Skeletal muscle satellite cell (primary cell): Measurements from ENCODE around the gene SLC29A1.
A peak's percentile ranks its signal among the peaks of the same experiment; 100 is the strongest.
"Not testable (repeated sequence)": the region's sequence is repeated elsewhere in the genome, so short reads cannot be mapped to it uniquely, and the experiment has no call there.

Experiments used
- H3K27me3 ChIP-seq: 2 replicates; pipeline ENCODE4 v1.7.0; 2013; ENCODE audit warnings: low read length; ENCODE audit not compliant: control insufficient read depth, insufficient read depth
- H3K36me3 ChIP-seq: 2 replicates; pipeline ENCODE4 v1.7.0; 2013; ENCODE audit warnings: mild to moderate bottlenecking, control low read depth, low read length; ENCODE audit not compliant: insufficient read depth
- H3K4me1 ChIP-seq: 2 replicates; pipeline ENCODE4 v1.7.0; 2013; ENCODE audit warnings: low read length; ENCODE audit not compliant: control insufficient read depth, insufficient read depth
- H3K4me2 ChIP-seq: 2 replicates; pipeline ENCODE4 v1.7.0; 2013; ENCODE audit warnings: mild to moderate bottlenecking, low read length
- H3K4me3 ChIP-seq: 2 replicates; pipeline ENCODE4 v1.7.0; 2013; ENCODE audit warnings: low read length
- H3K9ac ChIP-seq: 2 replicates; pipeline ENCODE4 v1.7.0; 2013; ENCODE audit warnings: mild to moderate bottlenecking, low read depth, low read length, moderate library complexity
- H3K9me3 ChIP-seq: replicated peaks from 2 replicates; pipeline ENCODE4 v1.7.0; 2013; ENCODE audit warnings: mild to moderate bottlenecking, control low read depth, low read length

SLC29A1 gene

GRCh38 chr6:44225579-44226325, 2.4 kb downstream of the SLC29A1 start:
- Histone ChIP-seq H3K36me3 (no peaks in the 10 kb centered on the region), H3K9ac (peak overlapping the region; percentile 29), H3K4me3 (no peak overlapping the region), H3K9me3 (no peaks in the 10 kb centered on the region), H3K27me3 (no peaks in the 10 kb centered on the region), H3K4me1 (peaks cover 59% of the 10 kb centered on the region), H3K4me2 (peak overlapping the region; percentile 61)

- H3K9ac ChIP-seq = peak overlapping the region; percentile 28
- peak overlapping the region; percentile 24 for H3K4me3 ChIP-seq
- peaks cover 52% of the 10 kb centered on the region for H3K4me1 ChIP-seq
- peak overlapping the region; percentile 61 for H3K4me2 ChIP-seq
- H3K9me3 ChIP-seq = no peaks in the 10 kb centered on the region
- no peaks in the 10 kb centered on the region for H3K27me3 ChIP-seq
- H3K36me3 ChIP-seq = peaks cover 4% of the 10 kb centered on the region
Observed at GRCh38 chr6:44226368-44227147, 3.2 kb downstream of the SLC29A1 start.

GRCh38 chr6:44227148-44227793, 3.9 kb downstream of the SLC29A1 start:
- H3K4me3 ChIP-seq = no peak overlapping the region
- H3K9ac ChIP-seq = peak overlapping the region; percentile 28
- H3K4me1 ChIP-seq = peaks cover 45% of the 10 kb centered on the region
- H3K9me3 ChIP-seq = no peaks in the 10 kb centered on the region
- peaks cover 9% of the 10 kb centered on the region for H3K36me3 ChIP-seq
- no peaks in the 10 kb centered on the region for H3K27me3 ChIP-seq
- H3K4me2 ChIP-seq = peak overlapping the region; percentile 61

- no peaks in the 10 kb centered on the region for H3K27me3 ChIP-seq
- peaks cover 9% of the 10 kb centered on the region for H3K36me3 ChIP-seq
- H3K9me3 ChIP-seq = no peaks in the 10 kb centered on the region
- H3K9ac ChIP-seq = no peak overlapping the region
- peaks cover 41% of the 10 kb centered on the region for H3K4me1 ChIP-seq
- H3K4me3 ChIP-seq = no peak overlapping the region
- H3K4me2 ChIP-seq = no peak overlapping the region
Observed at GRCh38 chr6:44228031-44228430, 4.6 kb downstream of the SLC29A1 start.

GRCh38 chr6:44228433-44228832, 5.0 kb downstream of the SLC29A1 start:
- Histone ChIP-seq H3K4me3 (no peak overlapping the region), H3K4me1 (peaks cover 43% of the 10 kb centered on the region), H3K36me3 (peaks cover 9% of the 10 kb centered on the region), H3K27me3 (no peaks in the 10 kb centered on the region), H3K9me3 (no peaks in the 10 kb centered on the region), H3K4me2 (no peak overlapping the region), H3K9ac (no peak overlapping the region)

GRCh38 chr6:44228836-44229235, 5.4 kb downstream of the SLC29A1 start:
- H3K36me3 ChIP-seq = peaks cover 9% of the 10 kb centered on the region
- no peaks in the 10 kb centered on the region for H3K9me3 ChIP-seq
- no peak overlapping the region for H3K4me3 ChIP-seq
- H3K27me3 ChIP-seq = no peaks in the 10 kb centered on the region
- no peak overlapping the region for H3K9ac ChIP-seq
- no peak overlapping the region for H3K4me2 ChIP-seq
- peaks cover 47% of the 10 kb centered on the region for H3K4me1 ChIP-seq

GRCh38 chr6:44229376-44230033, 6.1 kb downstream of the SLC29A1 start:
- no peaks in the 10 kb centered on the region for H3K27me3 ChIP-seq
- no peak overlapping the region for H3K4me3 ChIP-seq
- no peak overlapping the region for H3K4me2 ChIP-seq
- H3K9me3 ChIP-seq = no peaks in the 10 kb centered on the region
- no peak overlapping the region for H3K9ac ChIP-seq
- peaks cover 9% of the 10 kb centered on the region for H3K36me3 ChIP-seq
- peaks cover 47% of the 10 kb centered on the region for H3K4me1 ChIP-seq

GRCh38 chr6:44230034-44230675, 6.8 kb downstream of the SLC29A1 start:
- H3K9me3 ChIP-seq = no peaks in the 10 kb centered on the region
- H3K27me3 ChIP-seq = no peaks in the 10 kb centered on the region
- H3K4me3 ChIP-seq = no peak overlapping the region
- no peak overlapping the region for H3K4me2 ChIP-seq
- H3K9ac ChIP-seq = no peak overlapping the region
- peaks cover 47% of the 10 kb centered on the region for H3K4me1 ChIP-seq
- peaks cover 9% of the 10 kb centered on the region for H3K36me3 ChIP-seq

- H3K4me2 ChIP-seq, H3K9me3 ChIP-seq, H3K36me3 ChIP-seq, H3K4me3 ChIP-seq, H3K9ac ChIP-seq, H3K27me3 ChIP-seq: not testable (repeated sequence)
- H3K4me1 ChIP-seq = peaks cover 39% of the 10 kb centered on the region
Observed at GRCh38 chr6:44231426-44231825, 8.0 kb downstream of the SLC29A1 start.

- no peaks in the 10 kb centered on the region for H3K9me3 ChIP-seq
- no peaks in the 10 kb centered on the region for H3K27me3 ChIP-seq
- H3K4me3 ChIP-seq = no peak overlapping the region
- peak overlapping the region; percentile 44 for H3K9ac ChIP-seq
- H3K36me3 ChIP-seq = peaks cover 9% of the 10 kb centered on the region
- H3K4me2 ChIP-seq = no peak overlapping the region
- H3K4me1 ChIP-seq = peaks cover 36% of the 10 kb centered on the region
Observed at GRCh38 chr6:44232676-44233566, 9.5 kb downstream of the SLC29A1 start.
